DOHH2 (cell line): ENCODE measurements around the gene RNF150.

Experiments
- H3F3A ChIP-seq: fragments of 200-600 bp; sonication (generic), shearing (Covaris generic); 2 replicates; pipeline ENCODE4 v1.6.0; 2016; ENCODE audit warnings: antibody characterized with exemption, mild to moderate bottlenecking; ENCODE audit not compliant: control insufficient read depth, insufficient read depth
- H3K27ac ChIP-seq: fragments of 200-600 bp; sonication (generic); 2 replicates; pipeline ENCODE4 v1.5.1; 2014; ENCODE audit warnings: low read depth, mild to moderate bottlenecking, low read length, moderate library complexity
- H3K27me3 ChIP-seq: fragments of 200-600 bp; sonication (generic); 2 replicates; pipeline ENCODE4 v1.6.1; 2014; ENCODE audit warnings: mild to moderate bottlenecking, low read length, mixed read lengths; ENCODE audit not compliant: control insufficient read depth
- H3K36me3 ChIP-seq: fragments of 200-600 bp; sonication (generic); 2 replicates; pipeline ENCODE4 v1.6.1; 2014; ENCODE audit warnings: mild to moderate bottlenecking, low read length, moderate library complexity, mixed read lengths; ENCODE audit not compliant: control insufficient read depth
- H3K4me1 ChIP-seq: fragments of 200-600 bp; sonication (generic); 2 replicates; pipeline ENCODE4 v1.6.1; 2014; ENCODE audit warnings: mild to moderate bottlenecking, low read length, mixed read lengths; ENCODE audit not compliant: control insufficient read depth
- H3K4me2 ChIP-seq: fragments of 200-600 bp; sonication (generic); 2 replicates; pipeline ENCODE4 v1.6.0; 2014; ENCODE audit warnings: mild to moderate bottlenecking, low read length, moderate library complexity
- H3K4me3 ChIP-seq: fragments of 200-600 bp; sonication (generic); 2 replicates; pipeline ENCODE4 v1.5.1; 2014; ENCODE audit warnings: mild to moderate bottlenecking, low read length, mixed read lengths
- H3K79me2 ChIP-seq: fragments of 200-600 bp; sonication (generic); 2 replicates; pipeline ENCODE4 v1.6.1; 2014; ENCODE audit warnings: mild to moderate bottlenecking, low read length, mixed read lengths; ENCODE audit not compliant: control insufficient read depth
- H3K9me2 ChIP-seq: fragments of 200-600 bp; sonication (generic); replicated peaks from 2 replicates; pipeline ENCODE4 v1.6.1; 2014; ENCODE audit warnings: mild to moderate bottlenecking, low read length, mixed read lengths; ENCODE audit not compliant: control insufficient read depth
- H3K9me3 ChIP-seq: fragments of 200-600 bp; sonication (generic); 2 replicates; pipeline ENCODE4 v1.6.1; 2014; ENCODE audit warnings: antibody characterized with exemption, low read length, mixed read lengths; ENCODE audit not compliant: control insufficient read depth, insufficient read depth
- H4K20me1 ChIP-seq: fragments of 200-600 bp; sonication (generic); 2 replicates; pipeline ENCODE4 v1.6.0; 2014; ENCODE audit warnings: low read depth, mild to moderate bottlenecking, antibody characterized with exemption, low read length, moderate library complexity; ENCODE audit not compliant: control insufficient read depth, insufficient read depth
- CTCF ChIP-seq: fragments of 200-600 bp; sonication (generic); IDR thresholded peaks from one replicate; pipeline ENCODE4 v1.5.1; 2014; ENCODE audit warnings: antibody characterized with exemption, mild to moderate bottlenecking, low read depth, low read length; ENCODE audit not compliant: poor library complexity, severe bottlenecking
- EZH2phosphoT487 ChIP-seq: fragments of 200-600 bp; sonication (generic); IDR thresholded peaks from 2 replicates; pipeline ENCODE4 v1.6.1; 2017; ENCODE audit warnings: borderline replicate concordance, mild to moderate bottlenecking, antibody characterized with exemption, low read length, moderate library complexity, mixed read lengths

RNF150 gene

DNA sequence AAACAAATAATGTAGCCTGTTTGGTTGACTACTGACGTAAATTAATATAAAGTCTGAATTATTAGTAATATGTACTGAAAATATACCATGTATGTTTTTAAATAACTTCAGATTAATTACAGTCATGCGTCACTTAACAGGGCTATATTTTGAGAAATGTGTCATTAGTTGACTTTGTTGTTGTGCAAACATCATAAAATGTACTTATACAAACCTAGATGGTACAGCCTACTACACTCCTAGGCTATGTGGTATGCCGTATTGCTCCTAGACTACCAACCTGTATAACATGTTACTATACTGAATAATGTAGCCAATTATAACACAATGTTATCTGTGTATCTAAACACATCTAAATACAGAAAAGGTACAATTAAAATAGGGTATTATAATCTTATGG is 66.6 kb downstream of the RNF150 start:
- H3K36me3 ChIP-seq, result no peaks in the 10 kb centered on the region
- H3K4me3 ChIP-seq, result no peak overlapping the region
- no peaks in the 10 kb centered on the region for H3K27me3 ChIP-seq
- no peak overlapping the region for H3K4me2 ChIP-seq
- no peaks in the 10 kb centered on the region for H3K79me2 ChIP-seq
- no peak for TF ChIP-seq EZH2phosphoT487
- H3F3A ChIP-seq, result no peaks in the 10 kb centered on the region
- no peaks in the 10 kb centered on the region for H3K9me2 ChIP-seq
- H3K27ac ChIP-seq, result no peak overlapping the region
- no peaks in the 10 kb centered on the region for H3K9me3 ChIP-seq
- no peaks in the 10 kb centered on the region for H4K20me1 ChIP-seq
- no peaks in the 10 kb centered on the region for H3K4me1 ChIP-seq

- Histone ChIP-seq H3K27me3 (no peaks in the 10 kb centered on the region), H3F3A (no peaks in the 10 kb centered on the region), H3K27ac (no peak overlapping the region), H3K4me3 (no peak overlapping the region), H3K9me3 (no peaks in the 10 kb centered on the region), H4K20me1 (no peaks in the 10 kb centered on the region), H3K79me2 (no peaks in the 10 kb centered on the region), H3K36me3 (no peaks in the 10 kb centered on the region), H3K4me2 (no peak overlapping the region), H3K9me2 (no peaks in the 10 kb centered on the region), H3K4me1 (no peaks in the 10 kb centered on the region)
- no peak for TF ChIP-seq CTCF
- TF ChIP-seq EZH2phosphoT487, result no peak
These were observed 67.4 kb downstream of the RNF150 start for GRCh38 chr4:141065872-141066271.

DNA sequence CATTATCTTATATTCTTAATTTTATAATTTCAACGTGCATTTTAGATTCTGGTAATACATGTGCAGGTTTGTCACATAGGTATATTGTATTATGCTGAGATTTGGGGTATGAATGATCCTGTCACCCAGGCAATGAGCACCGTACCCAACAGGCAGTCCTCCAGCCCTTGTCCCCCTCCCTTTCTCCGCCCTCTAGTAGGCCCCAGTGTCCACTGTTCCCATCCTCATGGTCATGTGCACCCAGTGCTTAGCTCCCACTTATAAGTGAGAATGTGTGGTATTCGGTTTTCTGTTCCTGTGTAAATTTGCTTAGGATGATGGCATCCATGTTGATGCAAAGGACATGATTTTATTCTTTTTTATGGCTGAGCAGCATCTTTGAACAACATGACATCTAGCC is 70.6 kb downstream of the RNF150 start:
- TF ChIP-seq EZH2phosphoT487 (no peak), CTCF (no peak)
- Histone ChIP-seq H3K79me2 (no peaks in the 10 kb centered on the region), H3F3A (no peaks in the 10 kb centered on the region), H3K9me3 (no peaks in the 10 kb centered on the region), H3K27me3 (no peaks in the 10 kb centered on the region), H3K36me3 (no peaks in the 10 kb centered on the region), H3K27ac (no peak overlapping the region), H3K4me1 (no peaks in the 10 kb centered on the region), H3K9me2 (no peaks in the 10 kb centered on the region), H3K4me3 (no peak overlapping the region), H3K4me2 (no peak overlapping the region), H4K20me1 (no peaks in the 10 kb centered on the region)

DNA sequence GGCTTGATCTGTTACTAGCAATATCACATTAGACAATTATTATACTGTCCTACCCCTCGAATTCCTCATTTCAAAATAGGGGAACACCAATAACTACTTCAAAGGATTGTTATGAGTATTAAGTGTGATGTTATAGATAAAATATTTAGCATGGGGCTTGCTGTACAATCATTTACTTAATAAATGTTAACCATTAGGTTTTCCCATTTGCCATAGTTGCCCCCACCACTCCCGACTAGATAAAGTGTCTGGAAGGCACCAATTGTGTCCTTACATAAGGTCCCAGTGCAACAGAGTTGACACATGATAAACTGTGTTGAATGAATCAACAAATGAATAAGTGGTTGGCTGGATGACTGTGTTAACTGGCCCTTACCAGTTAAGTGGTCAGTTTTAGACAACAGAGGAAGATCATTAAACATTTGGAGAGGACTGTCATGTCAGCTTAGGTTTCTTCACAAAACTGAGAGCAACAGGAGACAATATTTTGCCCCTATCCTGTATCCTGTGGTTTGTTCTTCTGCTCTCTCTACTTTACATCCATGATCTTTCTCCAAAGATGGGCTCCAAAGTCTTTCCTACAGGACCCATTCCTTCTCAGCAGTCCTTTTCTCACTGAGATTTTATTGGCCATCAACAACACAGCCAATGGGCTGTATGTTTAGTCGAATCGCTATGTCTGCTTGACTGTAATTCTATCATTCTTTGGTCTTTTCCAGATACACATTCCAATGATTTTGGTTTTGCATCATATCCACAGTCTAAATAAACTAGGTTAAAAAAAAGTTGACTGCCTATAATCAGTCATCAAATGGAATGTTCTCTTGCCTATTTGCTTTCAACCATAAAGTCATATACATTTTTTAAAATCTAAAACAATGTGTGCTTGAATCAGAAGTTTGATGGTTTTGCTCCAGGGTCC is 74.4 kb downstream of the RNF150 start:
- Histone ChIP-seq H3K4me2 (no peak overlapping the region), H3K4me3 (no peak overlapping the region), H3K27ac (no peak overlapping the region), H4K20me1 (no peaks in the 10 kb centered on the region), H3K9me2 (no peaks in the 10 kb centered on the region), H3K4me1 (no peaks in the 10 kb centered on the region), H3K79me2 (no peaks in the 10 kb centered on the region), H3K27me3 (no peaks in the 10 kb centered on the region), H3F3A (no peaks in the 10 kb centered on the region), H3K36me3 (no peaks in the 10 kb centered on the region), H3K9me3 (no peaks in the 10 kb centered on the region)
- no peak for TF ChIP-seq EZH2phosphoT487
- TF ChIP-seq CTCF, result no peak
